Vagina (tissue), 2 donors: ENCODE data around the gene TTC38.

Source experiments
- POLR2AphosphoS5 ChIP-seq, 2 donors: sonication (generic); formaldehyde crosslinking; IDR thresholded peaks; one replicate each; pipeline ENCODE4 v1.9.0; 2017; ENCODE audit warnings: antibody characterized with exemption in 2 of 2, mild to moderate bottlenecking in 2 of 2, low read depth in 1 of 2; ENCODE audit not compliant: insufficient read depth in 1 of 2
- TF ChIP-seq, protein P1 (sequence below), 3 experiments: fragments of 450-650 bp in 2 of 3; fragments of 200-600 bp in 1 of 3; sonication (generic) in 1 of 3; IDR thresholded peaks; one replicate each; pipeline ENCODE4 v1.5.1; 2017 to 2019; ENCODE audit warnings: antibody characterized with exemption in 3 of 3, mild to moderate bottlenecking in 2 of 3, moderate library complexity in 2 of 3

DNA sequence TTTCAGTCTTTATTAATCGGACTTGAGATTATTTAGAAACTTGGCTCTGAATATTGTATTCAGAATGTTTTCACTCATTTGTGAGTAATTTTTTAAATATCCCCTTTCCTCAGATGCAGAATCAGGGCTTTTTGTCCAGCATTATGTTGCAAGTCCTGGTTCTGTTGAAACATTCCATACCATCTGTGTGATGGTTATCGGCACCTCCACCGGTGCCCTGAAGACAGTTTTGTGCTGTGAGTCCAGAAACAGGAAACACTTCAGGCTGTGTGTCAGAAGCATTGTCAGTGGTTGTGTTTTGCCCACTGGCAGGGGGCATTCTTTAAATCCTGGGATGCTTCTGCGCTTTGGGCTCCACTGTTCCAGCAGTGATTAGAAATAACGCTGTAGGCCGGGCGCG, 38.1 kb upstream of the TTC38 start:
- TF ChIP-seq, protein P1, sequence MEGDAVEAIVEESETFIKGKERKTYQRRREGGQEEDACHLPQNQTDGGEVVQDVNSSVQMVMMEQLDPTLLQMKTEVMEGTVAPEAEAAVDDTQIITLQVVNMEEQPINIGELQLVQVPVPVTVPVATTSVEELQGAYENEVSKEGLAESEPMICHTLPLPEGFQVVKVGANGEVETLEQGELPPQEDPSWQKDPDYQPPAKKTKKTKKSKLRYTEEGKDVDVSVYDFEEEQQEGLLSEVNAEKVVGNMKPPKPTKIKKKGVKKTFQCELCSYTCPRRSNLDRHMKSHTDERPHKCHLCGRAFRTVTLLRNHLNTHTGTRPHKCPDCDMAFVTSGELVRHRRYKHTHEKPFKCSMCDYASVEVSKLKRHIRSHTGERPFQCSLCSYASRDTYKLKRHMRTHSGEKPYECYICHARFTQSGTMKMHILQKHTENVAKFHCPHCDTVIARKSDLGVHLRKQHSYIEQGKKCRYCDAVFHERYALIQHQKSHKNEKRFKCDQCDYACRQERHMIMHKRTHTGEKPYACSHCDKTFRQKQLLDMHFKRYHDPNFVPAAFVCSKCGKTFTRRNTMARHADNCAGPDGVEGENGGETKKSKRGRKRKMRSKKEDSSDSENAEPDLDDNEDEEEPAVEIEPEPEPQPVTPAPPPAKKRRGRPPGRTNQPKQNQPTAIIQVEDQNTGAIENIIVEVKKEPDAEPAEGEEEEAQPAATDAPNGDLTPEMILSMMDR (IDR thresholded peaks at IDR 0.05): no peak
- TF ChIP-seq POLR2AphosphoS5 (IDR thresholded peaks at IDR 0.05; ENCODE audit: insufficient read depth in 1 of 2, low read depth in 1 of 2): no peak
